ENCODE results near the gene COG2.

- TF ChIP-seq CTCF (optimal IDR thresholded peaks at IDR 0.05 in 1 of 3, IDR thresholded peaks at IDR 0.05 in 1 of 3, conservative IDR thresholded peaks at IDR 0.05 in 1 of 3; ENCODE audit: extremely low read depth in 1 of 3, insufficient read depth in 2 of 3, low read length in 3 of 3), result no peak
- no peak for TF ChIP-seq EZH2 (IDR thresholded peaks at IDR 0.05; ENCODE audit: low read length)
Measured at GRCh38 chr1:230641346-230641745, 935 bp upstream of the COG2 start.

Data from keratinocyte (primary cell).